Activated CD4-positive, alpha-beta T cell treated with anti-CD3 and anti-CD28 coated beads for 24 hours (primary cell): Measurements from ENCODE around the gene UBE2L5.

ENCODE experiments used
- DNase-seq, 2 donors: peaks; one replicate each; pipeline ENCODE4 v3.0.0-alpha.2; 2020; ENCODE audit warnings: low read depth in 2 of 2

Gene UBE2L5

GRCh38 chr13:30422054-30422839 lies at the start of gene UBE2L5:
UBE2L5 (plus strand) TSS chr13:30422493; CDS start chr13:30427991, 5,498 bp downstream.
- DNase-seq, result peak; percentile 36 to 60

- no peak for DNase-seq
Measured at GRCh38 chr13:30373727-30374126, 48.6 kb upstream of the UBE2L5 start.

- no peak for DNase-seq
Measured at GRCh38 chr13:30375265-30375835, 46.9 kb upstream of the UBE2L5 start.

GRCh38 chr13:30376426-30377311 lies 45.6 kb upstream of the UBE2L5 start:
- DNase-seq, result peak; percentile 22 to 28

GRCh38 chr13:30377312-30377685 lies 45.0 kb upstream of the UBE2L5 start:
- DNase-seq, result no peak

GRCh38 chr13:30378191-30378590 lies 44.1 kb upstream of the UBE2L5 start:
- DNase-seq, result no peak

- no peak for DNase-seq
Measured at GRCh38 chr13:30381049-30381448, 41.2 kb upstream of the UBE2L5 start.

GRCh38 chr13:30382836-30383525 lies 39.3 kb upstream of the UBE2L5 start:
- no peak for DNase-seq

GRCh38 chr13:30388406-30389283 lies 33.6 kb upstream of the UBE2L5 start:
- DNase-seq, result no peak

GRCh38 chr13:30391956-30392680 lies 30.2 kb upstream of the UBE2L5 start:
- DNase-seq, result no peak

- no peak for DNase-seq
Measured at GRCh38 chr13:30392681-30393045, 29.6 kb upstream of the UBE2L5 start.

GRCh38 chr13:30394751-30395191 lies 27.5 kb upstream of the UBE2L5 start:
- no peak for DNase-seq

- DNase-seq, result peak in 1 of 2 donors; percentile 36
Measured at GRCh38 chr13:30395192-30396158, 26.8 kb upstream of the UBE2L5 start.

- no peak for DNase-seq
Measured at GRCh38 chr13:30396434-30397075, 25.7 kb upstream of the UBE2L5 start.

GRCh38 chr13:30398601-30399072 lies 23.7 kb upstream of the UBE2L5 start:
- DNase-seq, result no peak

GRCh38 chr13:30400376-30400775 lies 21.9 kb upstream of the UBE2L5 start:
- DNase-seq, result no peak

- no peak for DNase-seq
Measured at GRCh38 chr13:30401347-30401746, 20.9 kb upstream of the UBE2L5 start.

GRCh38 chr13:30403456-30403855 lies 18.8 kb upstream of the UBE2L5 start:
- DNase-seq, result no peak
